Measurements from ENCODE around the gene CCDC92B. TPM values are rescaled to one million over a fixed set of nuclear protein-coding genes. Genes with fewer than 3 reads are reported as not detected.

CCDC92B gene
- total and polyA plus RNA-seq, 4 experiments from 2014 or later = 0.32 to 0.47 TPM; not detected in 2

DNA sequence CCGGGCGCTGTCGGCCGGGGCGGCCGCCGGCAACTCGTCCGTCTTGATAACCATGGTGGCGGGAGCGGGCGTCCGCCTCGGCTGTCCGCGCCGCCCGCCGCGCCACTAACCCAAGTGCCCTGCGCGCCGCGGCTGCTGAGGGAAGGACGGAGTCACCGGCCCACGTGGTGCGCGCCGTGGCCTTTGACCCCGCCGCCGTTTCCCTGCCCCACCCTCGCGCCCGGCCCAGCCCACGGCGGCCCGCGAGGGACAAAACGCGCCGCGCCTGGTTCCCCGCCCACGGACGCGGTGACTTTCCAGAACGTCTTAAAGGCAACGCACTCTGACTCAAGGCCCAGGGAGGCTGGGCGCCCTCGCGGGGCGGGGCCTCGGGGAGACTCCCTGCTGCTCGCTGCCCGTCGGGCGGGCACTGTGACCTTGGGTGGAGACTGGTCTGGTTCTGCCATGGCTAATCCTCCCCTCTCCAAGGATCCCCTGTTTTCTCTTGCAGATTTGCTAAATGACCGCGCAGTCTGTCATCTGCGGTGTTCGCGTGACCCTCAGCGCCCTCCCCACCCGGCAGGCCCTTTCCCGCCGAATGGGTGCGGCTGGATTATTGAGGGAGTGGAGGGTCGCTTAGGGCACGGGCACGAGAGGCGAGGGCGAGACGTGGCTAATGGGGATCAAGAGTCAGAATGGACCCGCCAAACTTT lies 37.7 kb downstream of the CCDC92B start, which contains the start of gene CLUH:
Gene CLUH, minus strand, starts transcription at position 157 of the 692 bp plus-strand sequence. Its CDS starts 103 bp downstream, at position 54.
- peaks cover 0 to 4% of the 10 kb centered on the region in 2 donors for H3K36me3 Mint-ChIP-seq
- peak within 1 kb of the TSS; percentile 85 to 92 (median 89) for H3K4me3 Mint-ChIP-seq
- peaks cover 40% of the 10 kb centered on the region for H3K4me1 ChIP-seq (ENCODE audit: insufficient read depth, low read length)
- peak within 1 kb of the TSS; percentile 62 for H3K27ac ChIP-seq (ENCODE audit: low read depth, low read length)
- H3K27me3 Mint-ChIP-seq = no peaks in the 10 kb centered on the region
- H3K4me1 Mint-ChIP-seq = peaks cover 23 to 42% (median 33%) of the 10 kb centered on the region in 4 donors
- H3K27me3 ChIP-seq (ENCODE audit: insufficient read depth, low read length) = no peaks in the 10 kb centered on the region
- peak within 1 kb of the TSS; percentile 69 to 77 for H3K4me3 ChIP-seq (ENCODE audit: low read length in 2 of 2)
- intact Hi-C loops (cut with micrococcal nuclease) = loop anchor here (1.0 to 5.0 kb wide), 4 partner anchors 106 to 409 kb away; partner anchors contain the start of genes METTL16, PAFAH1B1, SMG6 and SRR
- CTCF ChIA-PET (ENCODE audit: partially characterized antibody) = interaction anchor here (0.6 kb wide), 1 partner anchor 225 kb away, joined by 4 read pairs; no protein-coding TSS in a partner anchor
- H3K9me3 ChIP-seq (ENCODE audit: control insufficient read depth in 1 of 2, low read length in 2 of 2) = no peaks in the 10 kb centered on the region
- POLR2A ChIA-PET (ENCODE audit: partially characterized antibody) = interaction anchor here (1.0 to 1.1 kb wide), 2 partner anchors 13 to 103 kb away, joined by 3 to 5 read pairs; no protein-coding TSS in a partner anchor
- no peaks in the 10 kb centered on the region for H3K9me3 Mint-ChIP-seq
- H3K36me3 ChIP-seq (ENCODE audit: insufficient read depth, low read length) = no peaks in the 10 kb centered on the region
- H3K27ac Mint-ChIP-seq = peak within 1 kb of the TSS; percentile 77 to 93 (median 91)
- DNase-seq = peak; percentile 93 to 97 (median 95)

DNA sequence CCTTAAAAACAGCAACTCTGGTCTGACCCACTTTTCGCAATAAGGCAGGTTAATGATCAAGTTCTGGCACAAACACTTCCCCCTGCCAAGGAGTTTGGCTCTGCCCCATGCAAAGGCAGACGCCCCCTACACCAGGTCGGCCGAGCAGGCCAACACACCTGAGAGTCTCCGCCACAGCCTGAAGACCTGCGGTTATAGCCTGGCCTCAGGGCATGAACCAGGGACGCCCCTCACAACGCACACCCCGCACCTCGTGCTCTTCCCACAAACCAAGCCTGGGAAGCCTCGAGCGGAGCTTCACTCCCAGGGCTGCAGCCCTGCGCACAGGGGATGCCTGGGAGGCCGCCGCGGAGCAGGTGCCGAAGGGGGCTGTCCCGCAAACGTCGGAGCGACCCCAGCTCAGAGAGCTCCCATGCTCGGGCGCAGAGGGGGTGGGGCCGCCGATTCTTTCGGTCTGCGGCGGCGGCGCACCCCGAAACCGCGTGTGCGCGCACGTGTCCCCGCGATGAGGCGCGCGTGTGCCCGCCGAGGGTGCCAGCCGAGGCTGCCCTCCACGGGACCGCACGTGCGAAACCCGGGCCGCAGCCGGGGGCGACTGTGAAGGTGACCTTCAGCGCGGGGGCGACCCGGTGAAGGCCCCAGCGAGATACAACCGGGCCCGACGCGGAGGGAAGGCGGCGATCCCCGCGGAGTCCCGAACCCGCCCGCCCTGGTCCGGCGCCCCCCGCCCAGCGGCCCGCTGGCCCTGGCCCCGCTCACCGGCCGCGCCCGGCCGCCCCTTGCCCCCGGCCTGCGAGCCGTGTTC lies 38.4 kb downstream of the CCDC92B start:
- Histone ChIP-seq H3K27ac (ENCODE audit: low read depth, low read length) (peak overlapping the region; percentile 20), H3K9me3 (ENCODE audit: control insufficient read depth in 1 of 2, low read length in 2 of 2) (no peaks in the 10 kb centered on the region), H3K27me3 (ENCODE audit: insufficient read depth, low read length) (no peaks in the 10 kb centered on the region), H3K36me3 (ENCODE audit: insufficient read depth, low read length) (no peaks in the 10 kb centered on the region), H3K4me3 (ENCODE audit: low read length in 2 of 2) (peak overlapping the region; percentile 69 to 77), H3K4me1 (ENCODE audit: insufficient read depth, low read length) (peaks cover 40% of the 10 kb centered on the region)
- peaks cover 23 to 44% (median 35%) of the 10 kb centered on the region in 4 donors for H3K4me1 Mint-ChIP-seq
- ChIA-PET POLR2A (ENCODE audit: partially characterized antibody) (interaction anchor here (1.2 to 1.5 kb wide), 3 partner anchors 9 to 117 kb away, joined by 3 to 7 read pairs (median 4); partner anchors contain the start of gene PAFAH1B1), CTCF (ENCODE audit: partially characterized antibody) (interaction anchor here (0.6 kb wide), 1 partner anchor 224 kb away, joined by 4 read pairs; no protein-coding TSS in a partner anchor)
- peaks cover 0 to 4% of the 10 kb centered on the region in 2 donors for H3K36me3 Mint-ChIP-seq
- no peaks in the 10 kb centered on the region for H3K9me3 Mint-ChIP-seq
- no peaks in the 10 kb centered on the region for H3K27me3 Mint-ChIP-seq
- intact Hi-C loops (cut with micrococcal nuclease) = loop anchor here (1.0 to 5.0 kb wide), 4 partner anchors 106 to 408 kb away; partner anchors contain the start of genes METTL16, PAFAH1B1, SMG6 and SRR
- H3K4me3 Mint-ChIP-seq = peak overlapping the region; percentile 85 to 92 (median 88)
- peak overlapping the region; percentile 77 to 92 (median 90) for H3K27ac Mint-ChIP-seq
- peak in 3 of 5 donors; percentile 29 to 34 (median 34) for DNase-seq

- Histone ChIP-seq H3K4me3 (ENCODE audit: low read length in 2 of 2) (peak overlapping the region; percentile 69 to 77), H3K9me3 (ENCODE audit: control insufficient read depth in 1 of 2, low read length in 2 of 2) (no peaks in the 10 kb centered on the region), H3K27me3 (ENCODE audit: insufficient read depth, low read length) (no peaks in the 10 kb centered on the region), H3K27ac (ENCODE audit: low read depth, low read length) (no peak overlapping the region), H3K4me1 (ENCODE audit: insufficient read depth, low read length) (peaks cover 40% of the 10 kb centered on the region), H3K36me3 (ENCODE audit: insufficient read depth, low read length) (no peaks in the 10 kb centered on the region)
- Mint-ChIP-seq H3K27me3 (no peaks in the 10 kb centered on the region), H3K4me3 (peak overlapping the region; percentile 85 to 92 (median 88)), H3K4me1 (peaks cover 26 to 48% (median 39%) of the 10 kb centered on the region in 4 donors), H3K27ac (peak overlapping the region; percentile 70 to 92 (median 91)), H3K9me3 (no peaks in the 10 kb centered on the region), H3K36me3 (peaks cover 3 to 7% of the 10 kb centered on the region in 2 donors)
- intact Hi-C loops (cut with micrococcal nuclease) = loop anchor here (2.0 to 5.0 kb wide), 2 partner anchors 107 to 407 kb away; partner anchors contain the start of genes SMG6 and SRR
- DNase-seq = no peak
- ChIA-PET POLR2A (ENCODE audit: partially characterized antibody) (interaction anchor here (0.9 to 1.5 kb wide), 5 partner anchors 8 to 116 kb away, joined by 3 to 7 read pairs (median 3); partner anchors contain the start of gene PAFAH1B1), CTCF (ENCODE audit: partially characterized antibody) (interaction anchor here (0.9 kb wide), 1 partner anchor 34 kb away, joined by 3 read pairs; no protein-coding TSS in a partner anchor)
Observed at GRCh38 chr17:2710071-2710802, 39.2 kb downstream of the CCDC92B start.

- no peaks in the 10 kb centered on the region for H3K27me3 Mint-ChIP-seq
- H3K9me3 Mint-ChIP-seq = no peaks in the 10 kb centered on the region
- ChIA-PET POLR2A (ENCODE audit: partially characterized antibody) (interaction anchor here (0.7 to 1.1 kb wide), 3 partner anchors 20 to 106 kb away, joined by 3 read pairs; no protein-coding TSS in a partner anchor), CTCF (ENCODE audit: partially characterized antibody) (no interaction called here)
- intact Hi-C loops (cut with micrococcal nuclease) = no loop called here
- peak overlapping the region in 6 of 7 donors; percentile 46 to 91 (median 67) for H3K27ac Mint-ChIP-seq
- no peaks in the 10 kb centered on the region for H3K27me3 ChIP-seq (ENCODE audit: insufficient read depth, low read length)
- no peak for DNase-seq
- H3K4me3 ChIP-seq (ENCODE audit: low read length in 2 of 2) = no peak overlapping the region
- peaks cover 40% of the 10 kb centered on the region for H3K4me1 ChIP-seq (ENCODE audit: insufficient read depth, low read length)
- H3K27ac ChIP-seq (ENCODE audit: low read depth, low read length) = no peak overlapping the region
- peaks cover 26 to 51% (median 40%) of the 10 kb centered on the region in 4 donors for H3K4me1 Mint-ChIP-seq
- no peaks in the 10 kb centered on the region for H3K36me3 ChIP-seq (ENCODE audit: insufficient read depth, low read length)
- no peaks in the 10 kb centered on the region for H3K9me3 ChIP-seq (ENCODE audit: control insufficient read depth in 1 of 2, low read length in 2 of 2)
- H3K4me3 Mint-ChIP-seq = peak overlapping the region; percentile 31 to 92 (median 88)
- peaks cover 3 to 12% of the 10 kb centered on the region in 2 donors for H3K36me3 Mint-ChIP-seq
Observed at GRCh38 chr17:2709183-2709661, 40.2 kb downstream of the CCDC92B start.

DNA sequence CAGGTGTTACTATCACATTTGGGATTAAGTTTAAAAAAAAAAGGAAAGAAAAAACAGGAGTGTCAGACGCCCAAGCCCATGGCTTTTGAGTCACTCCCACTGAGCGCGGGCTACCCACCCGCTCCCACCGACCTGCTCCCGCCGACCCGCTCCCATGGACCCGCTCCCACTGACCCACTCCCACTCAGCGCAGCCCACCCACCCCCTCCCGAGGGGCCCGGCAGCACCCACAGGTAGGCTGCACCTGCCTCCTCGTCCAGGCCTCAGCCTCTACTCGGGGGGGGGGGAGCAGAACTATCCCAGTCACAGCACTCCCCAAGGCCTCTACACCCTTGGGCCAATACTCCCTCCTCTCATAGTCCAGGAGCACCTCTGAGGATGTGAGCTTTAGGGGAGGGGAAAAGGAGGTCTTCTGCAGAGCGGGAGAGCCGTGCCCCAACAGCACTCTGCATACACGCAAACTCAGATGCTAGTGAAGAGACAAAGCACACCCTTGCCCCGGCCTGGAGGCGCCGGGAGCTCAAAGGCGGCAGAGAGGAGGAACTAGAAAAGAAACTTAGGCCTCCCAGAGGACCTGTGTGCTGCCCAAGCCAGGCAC lies 40.8 kb downstream of the CCDC92B start:
- Histone ChIP-seq H3K36me3 (ENCODE audit: insufficient read depth, low read length) (no peaks in the 10 kb centered on the region), H3K4me1 (ENCODE audit: insufficient read depth, low read length) (peaks cover 40% of the 10 kb centered on the region), H3K27me3 (ENCODE audit: insufficient read depth, low read length) (no peaks in the 10 kb centered on the region), H3K27ac (ENCODE audit: low read depth, low read length) (no peak overlapping the region), H3K9me3 (ENCODE audit: control insufficient read depth in 1 of 2, low read length in 2 of 2) (no peaks in the 10 kb centered on the region), H3K4me3 (ENCODE audit: low read length in 2 of 2) (no peak overlapping the region)
- Mint-ChIP-seq H3K4me3 (peak overlapping the region in 6 of 8 donors; percentile 42 to 63 (median 48)), H3K9me3 (no peaks in the 10 kb centered on the region), H3K27ac (peak overlapping the region in 5 of 7 donors; percentile 43 to 91 (median 80)), H3K4me1 (peaks cover 26 to 51% (median 40%) of the 10 kb centered on the region in 4 donors), H3K27me3 (no peaks in the 10 kb centered on the region), H3K36me3 (peaks cover 3 to 12% of the 10 kb centered on the region in 2 donors)
- ChIA-PET CTCF (ENCODE audit: partially characterized antibody) (no interaction called here), POLR2A (ENCODE audit: partially characterized antibody) (interaction anchor here (0.7 kb wide), 1 partner anchor 106 kb away, joined by 3 read pairs; no protein-coding TSS in a partner anchor)
- DNase-seq = no peak
- intact Hi-C loops (cut with micrococcal nuclease) = no loop called here
